H7 (cell line): ENCODE results near the gene BPIFA1. TPM values are rescaled to one million over a fixed set of nuclear protein-coding genes. Genes with fewer than 3 reads are reported as not detected.

Source experiments
- DNase-seq: peaks from one replicate; pipeline ENCODE4 v3.0.0; 2012
- H3K27me3 ChIP-seq: 2 replicates; pipeline ENCODE4 v1.6.0; 2011; ENCODE audit warnings: mild to moderate bottlenecking, low read length; ENCODE audit not compliant: control insufficient read depth, insufficient read depth
- H3K36me3 ChIP-seq: replicated peaks from 2 replicates; pipeline ENCODE4 v1.5.1; 2011; ENCODE audit warnings: low read length; ENCODE audit not compliant: control insufficient read depth, insufficient read depth
- H3K4me3 ChIP-seq: 2 replicates; pipeline ENCODE4 v1.5.1; 2011; ENCODE audit warnings: low read depth, mild to moderate bottlenecking, control low read depth, low read length, moderate library complexity; ENCODE audit not compliant: insufficient read depth
- total RNA-seq: library from RNA; depleted of rRNA; stranded (reverse); fragments of >200 nt; shearing (Covaris generic); gene quantifications from 2 replicates; pipeline ENCODE4 v1.2.3, GENCODE V29; 2014

The BPIFA1 gene
- total RNA-seq, 1 experiment from 2014 or later, result not detected

DNA sequence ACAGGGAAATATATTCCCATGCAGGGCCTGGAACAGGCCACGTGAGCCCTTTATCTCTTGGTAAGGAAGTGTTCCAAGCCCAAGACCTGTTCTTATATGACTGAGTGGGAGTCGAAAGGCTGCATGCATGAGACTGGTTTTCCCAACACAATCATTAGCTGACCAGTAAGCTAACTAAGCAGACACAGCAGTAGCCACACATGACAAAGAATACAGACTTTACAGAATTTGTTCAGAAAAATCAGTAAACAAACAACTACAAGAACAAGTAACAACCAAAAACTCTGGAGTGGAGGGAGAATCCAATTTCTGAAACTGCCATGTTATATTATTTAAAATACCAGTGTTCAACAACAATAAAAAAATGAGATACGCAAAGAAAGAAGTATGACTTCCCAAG lies 16.7 kb downstream of the BPIFA1 start:
- no peak for DNase-seq
- H3K36me3 ChIP-seq, result no peaks in the 10 kb centered on the region
- H3K4me3 ChIP-seq, result no peak overlapping the region
- no peaks in the 10 kb centered on the region for H3K27me3 ChIP-seq

DNA sequence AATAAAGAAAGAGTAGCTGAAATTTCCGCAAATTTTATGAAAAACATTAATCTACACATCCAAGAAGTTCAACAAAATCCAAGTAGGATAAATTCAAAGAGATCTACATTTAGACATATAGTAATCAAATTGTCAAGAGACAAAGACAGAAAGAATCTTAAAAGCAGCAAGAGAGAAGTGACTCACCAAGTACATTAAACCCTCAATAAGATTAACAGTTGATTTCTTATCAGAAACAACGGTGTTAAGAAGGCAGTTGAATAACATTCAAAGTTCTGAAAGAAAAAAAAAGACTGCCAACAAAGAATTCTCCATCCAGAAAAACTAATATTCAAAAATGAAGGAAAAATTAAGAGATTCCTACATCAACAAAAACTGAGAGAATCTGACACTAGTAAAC lies 19.2 kb downstream of the BPIFA1 start:
- DNase-seq, result no peak
- Histone ChIP-seq H3K4me3 (no peak overlapping the region), H3K36me3 (no peaks in the 10 kb centered on the region), H3K27me3 (no peaks in the 10 kb centered on the region)

DNA sequence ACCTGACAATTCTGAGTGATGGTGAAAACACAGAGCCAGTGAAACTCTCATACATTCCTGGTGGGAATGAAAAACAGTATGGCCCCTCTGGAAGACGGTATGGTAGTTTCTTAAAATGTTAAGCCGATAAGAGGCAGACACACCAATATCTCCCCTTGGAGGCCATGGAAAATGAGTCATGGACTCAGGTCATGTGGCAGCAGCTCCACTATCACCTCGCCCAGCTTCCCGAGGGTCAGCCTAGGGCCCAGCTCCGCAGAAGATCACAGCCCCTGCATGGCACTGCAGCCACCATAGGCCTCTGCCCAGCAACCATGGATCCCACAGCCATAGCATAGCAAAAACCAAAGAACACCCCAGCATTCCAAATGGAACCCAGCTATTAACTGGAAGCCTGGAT lies 21.4 kb downstream of the BPIFA1 start:
- Histone ChIP-seq H3K4me3 (no peak overlapping the region), H3K36me3 (no peaks in the 10 kb centered on the region), H3K27me3 (no peaks in the 10 kb centered on the region)
- DNase-seq, result no peak

DNA sequence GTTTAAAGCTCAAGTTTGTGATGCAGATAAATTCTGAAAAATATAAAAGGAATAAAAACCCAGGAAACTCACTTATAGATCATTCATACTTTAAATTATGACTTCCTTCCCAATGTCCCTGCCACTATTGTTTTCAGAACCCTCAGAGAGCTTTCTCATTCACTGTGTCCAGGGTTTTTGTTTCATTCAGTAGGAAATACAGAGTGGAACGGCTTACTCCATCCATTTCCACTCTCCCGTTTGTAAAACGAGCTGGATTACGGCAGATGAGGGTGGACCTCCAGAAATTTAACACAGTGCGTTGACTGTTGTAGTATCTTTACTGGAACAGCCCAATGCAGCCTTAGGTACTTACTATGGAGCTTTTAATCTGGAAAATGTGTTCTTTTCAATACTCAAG lies 23.6 kb downstream of the BPIFA1 start:
- no peak overlapping the region for H3K4me3 ChIP-seq
- no peaks in the 10 kb centered on the region for H3K27me3 ChIP-seq
- DNase-seq, result no peak
- H3K36me3 ChIP-seq, result no peaks in the 10 kb centered on the region

DNA sequence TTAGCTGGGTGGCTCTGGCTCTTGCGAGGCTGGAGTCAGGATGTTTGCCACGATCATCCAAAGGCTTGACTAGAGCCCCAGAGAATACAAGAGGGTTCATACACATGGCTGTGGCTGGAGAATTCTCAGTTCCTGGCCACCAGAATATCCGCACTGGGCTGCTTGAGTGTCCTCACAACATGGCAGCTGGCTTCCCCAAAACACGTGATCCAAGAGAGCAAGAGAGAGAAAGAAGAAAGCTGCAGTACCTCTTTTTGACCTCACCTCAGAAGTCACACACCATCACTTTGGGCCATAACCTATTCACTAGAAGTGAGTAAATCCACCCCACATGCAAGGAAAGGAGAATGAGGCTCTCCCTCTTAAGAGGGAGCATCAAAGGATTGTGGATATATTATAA lies 25.7 kb downstream of the BPIFA1 start:
- DNase-seq, result no peak

DNA sequence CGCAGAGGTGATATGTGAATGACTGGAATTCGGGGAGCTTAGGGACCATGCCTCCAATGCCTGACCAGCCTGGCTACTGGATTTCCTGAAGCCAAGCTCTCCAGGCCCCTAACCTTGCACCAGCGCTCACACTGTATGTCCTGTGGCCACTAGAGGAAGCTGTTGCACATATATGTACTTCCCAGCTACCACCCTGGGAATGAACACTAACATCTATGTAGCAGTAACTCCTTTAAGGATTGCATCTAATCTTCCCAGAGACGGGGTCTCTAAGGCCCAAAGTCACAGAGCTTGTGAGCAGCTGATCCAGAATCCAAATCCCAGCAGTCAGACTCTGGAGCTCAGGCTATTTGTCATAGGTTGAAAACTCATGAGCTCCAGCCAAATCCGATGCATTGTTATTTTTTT lies 26.9 kb downstream of the BPIFA1 start:
- Histone ChIP-seq H3K27me3 (no peaks in the 10 kb centered on the region), H3K36me3 (no peaks in the 10 kb centered on the region), H3K4me3 (no peak overlapping the region)
- DNase-seq, result peak; percentile 67

More for the DNA sequence above, 25.7 kb downstream of the BPIFA1 start:
- no peak overlapping the region for H3K4me3 ChIP-seq
- no peaks in the 10 kb centered on the region for H3K27me3 ChIP-seq
- H3K36me3 ChIP-seq, result no peaks in the 10 kb centered on the region

DNA sequence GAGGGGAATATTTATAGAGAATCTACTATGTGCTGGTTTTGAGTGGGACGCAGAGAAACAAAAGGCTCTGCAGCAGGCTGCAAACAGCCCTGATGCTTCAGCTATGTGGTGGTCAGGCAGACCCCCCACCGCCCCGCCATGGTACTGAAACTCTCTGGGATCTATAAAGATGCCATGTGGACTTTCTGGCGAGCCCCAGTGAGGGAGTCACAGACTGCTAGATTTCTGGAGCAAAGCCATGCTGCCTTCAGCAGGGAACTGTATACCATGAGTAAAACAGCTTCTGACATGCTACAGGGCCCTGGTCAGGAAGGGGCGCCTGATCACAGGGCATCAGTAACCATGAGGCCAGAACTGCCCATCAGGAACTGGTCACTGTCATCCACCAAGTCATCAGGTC lies 28.0 kb downstream of the BPIFA1 start:
- no peak for DNase-seq
- no peak overlapping the region for H3K4me3 ChIP-seq
- H3K27me3 ChIP-seq, result no peaks in the 10 kb centered on the region
- H3K36me3 ChIP-seq, result no peaks in the 10 kb centered on the region

DNA sequence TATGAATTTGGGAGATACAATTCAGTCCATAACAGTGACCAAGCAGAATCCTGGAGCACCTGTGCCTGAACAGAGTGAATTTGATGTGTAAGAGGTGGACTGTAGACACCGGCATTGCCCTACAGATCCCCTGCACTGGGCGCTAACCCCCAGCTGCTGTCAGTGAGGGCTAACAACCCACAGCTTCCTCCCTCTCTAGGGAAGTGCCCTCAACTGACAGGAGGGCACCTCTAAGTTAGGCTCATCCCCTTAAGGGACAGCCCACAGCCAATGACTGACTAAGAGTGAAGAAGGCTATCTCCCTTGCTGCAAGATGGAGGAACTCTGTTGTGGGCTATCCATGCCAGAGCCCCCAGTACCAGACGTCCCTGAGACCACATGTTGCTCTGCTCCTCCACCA lies 31.9 kb downstream of the BPIFA1 start:
- DNase-seq, result no peak
- no peaks in the 10 kb centered on the region for H3K27me3 ChIP-seq
- no peaks in the 10 kb centered on the region for H3K36me3 ChIP-seq
- no peak overlapping the region for H3K4me3 ChIP-seq

DNA sequence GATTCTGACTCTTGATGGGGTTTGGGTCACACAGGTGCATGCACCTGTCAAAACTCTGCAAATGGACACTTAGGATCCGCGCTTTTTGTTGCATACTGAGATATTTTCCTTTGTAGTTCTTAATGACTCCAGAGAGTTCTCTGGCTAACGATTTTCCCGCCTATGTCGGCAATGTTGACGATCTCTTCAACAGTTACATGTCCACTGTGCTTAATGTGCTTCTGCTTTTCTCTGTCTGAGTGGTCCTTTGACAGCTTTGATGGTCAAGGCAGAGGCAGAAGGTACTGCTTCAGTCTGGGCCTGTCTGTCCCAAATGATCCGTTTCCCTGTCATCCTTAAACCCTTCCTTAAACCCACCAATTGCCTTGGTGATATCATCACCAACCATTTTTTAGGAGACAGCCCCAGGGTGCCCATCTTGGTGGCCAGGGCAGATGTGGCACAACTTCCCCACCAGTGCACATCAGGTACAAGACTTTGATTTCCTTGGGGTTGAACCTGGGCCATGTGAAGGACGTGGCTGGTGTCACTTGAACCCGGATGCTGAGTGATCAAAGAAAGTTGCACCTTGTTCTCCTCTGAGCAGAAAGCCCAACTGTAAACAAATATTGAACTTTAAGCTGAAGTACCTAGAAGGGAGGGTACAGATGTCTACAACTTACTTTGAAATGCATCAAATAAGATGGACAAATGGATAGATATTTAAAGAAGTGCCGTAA lies 36.5 kb downstream of the BPIFA1 start:
- Histone ChIP-seq H3K36me3 (no peaks in the 10 kb centered on the region), H3K27me3 (no peaks in the 10 kb centered on the region), H3K4me3 (no peak overlapping the region)
- no peak for DNase-seq

DNA sequence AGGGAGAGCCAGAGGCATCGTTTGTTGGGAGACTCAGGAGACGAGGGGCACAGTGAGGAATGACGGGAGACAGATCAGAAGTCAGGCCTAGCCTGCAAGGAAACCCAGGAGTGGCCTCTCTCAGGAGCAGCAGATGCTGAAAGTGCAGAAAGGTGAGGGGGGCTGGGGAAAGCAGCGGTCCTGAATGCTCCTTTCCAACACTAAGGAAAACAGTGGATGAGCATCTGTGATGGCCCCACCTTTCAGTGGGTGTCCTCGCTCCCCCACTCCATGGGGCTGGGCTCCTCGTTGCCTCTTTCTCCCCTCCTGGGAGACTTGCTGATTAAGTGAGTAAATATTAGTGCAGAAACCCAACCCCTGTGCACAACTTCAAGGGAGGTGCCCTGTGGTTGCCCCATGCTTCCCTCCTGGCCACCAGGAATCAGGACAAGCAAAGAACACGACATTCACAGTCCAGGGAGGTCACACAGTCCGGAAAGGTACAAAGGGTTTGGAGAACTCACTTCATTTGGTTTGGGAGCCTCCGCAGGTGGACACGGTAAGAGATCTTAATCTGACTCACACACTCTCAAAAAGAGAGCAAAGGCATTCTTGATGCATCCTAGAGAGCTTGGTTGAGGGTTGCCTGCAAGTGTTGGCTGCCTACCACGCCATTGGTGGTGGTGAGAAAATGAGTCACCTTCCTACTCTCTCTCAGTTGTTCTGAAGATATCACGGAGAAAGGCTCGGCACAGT lies 37.5 kb downstream of the BPIFA1 start:
- Histone ChIP-seq H3K36me3 (no peaks in the 10 kb centered on the region), H3K27me3 (no peaks in the 10 kb centered on the region), H3K4me3 (no peak overlapping the region)
- no peak for DNase-seq

DNA sequence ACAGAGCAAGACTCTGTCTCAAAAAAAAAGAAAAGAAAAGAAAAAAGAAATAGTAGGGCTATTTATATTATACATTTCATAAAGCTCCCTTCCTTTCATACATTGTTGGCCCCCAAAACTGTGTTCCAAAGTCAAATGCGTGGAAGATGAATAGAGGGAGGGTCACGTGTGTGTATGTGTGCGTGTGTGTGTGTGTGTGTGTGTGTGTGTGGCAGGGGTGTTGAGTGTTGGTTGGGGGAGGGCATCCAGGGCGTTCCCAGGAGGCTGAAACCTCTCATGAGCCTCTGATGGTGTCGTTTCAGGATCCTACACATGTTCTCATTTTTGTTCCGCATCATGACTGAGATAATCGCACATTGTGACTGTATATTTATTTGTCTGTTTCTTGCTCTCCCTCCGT lies 39.4 kb downstream of the BPIFA1 start:
- Histone ChIP-seq H3K4me3 (no peak overlapping the region), H3K27me3 (no peaks in the 10 kb centered on the region), H3K36me3 (no peaks in the 10 kb centered on the region)
- DNase-seq, result no peak

DNA sequence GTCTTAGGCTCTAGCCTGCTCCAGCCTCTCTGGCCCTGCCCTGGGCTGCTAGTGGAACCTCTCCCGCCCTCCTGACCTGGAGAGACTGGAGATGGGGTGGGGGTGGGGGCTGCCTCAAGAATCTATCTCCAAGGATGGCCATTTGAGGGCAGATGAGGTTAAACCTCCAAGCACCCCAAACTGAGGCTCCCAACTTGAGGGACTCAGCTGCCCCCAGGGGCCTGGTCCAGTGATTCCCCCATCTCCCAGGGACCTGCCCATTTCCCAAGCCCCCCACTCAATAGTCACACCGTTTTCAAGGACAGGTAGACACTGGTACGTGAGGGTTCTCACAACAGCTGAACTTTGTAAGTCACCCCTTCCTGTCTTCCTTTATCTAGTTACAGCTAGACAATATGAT lies 40.1 kb downstream of the BPIFA1 start:
- no peak for DNase-seq
- Histone ChIP-seq H3K36me3 (no peaks in the 10 kb centered on the region), H3K4me3 (no peak overlapping the region), H3K27me3 (no peaks in the 10 kb centered on the region)

DNA sequence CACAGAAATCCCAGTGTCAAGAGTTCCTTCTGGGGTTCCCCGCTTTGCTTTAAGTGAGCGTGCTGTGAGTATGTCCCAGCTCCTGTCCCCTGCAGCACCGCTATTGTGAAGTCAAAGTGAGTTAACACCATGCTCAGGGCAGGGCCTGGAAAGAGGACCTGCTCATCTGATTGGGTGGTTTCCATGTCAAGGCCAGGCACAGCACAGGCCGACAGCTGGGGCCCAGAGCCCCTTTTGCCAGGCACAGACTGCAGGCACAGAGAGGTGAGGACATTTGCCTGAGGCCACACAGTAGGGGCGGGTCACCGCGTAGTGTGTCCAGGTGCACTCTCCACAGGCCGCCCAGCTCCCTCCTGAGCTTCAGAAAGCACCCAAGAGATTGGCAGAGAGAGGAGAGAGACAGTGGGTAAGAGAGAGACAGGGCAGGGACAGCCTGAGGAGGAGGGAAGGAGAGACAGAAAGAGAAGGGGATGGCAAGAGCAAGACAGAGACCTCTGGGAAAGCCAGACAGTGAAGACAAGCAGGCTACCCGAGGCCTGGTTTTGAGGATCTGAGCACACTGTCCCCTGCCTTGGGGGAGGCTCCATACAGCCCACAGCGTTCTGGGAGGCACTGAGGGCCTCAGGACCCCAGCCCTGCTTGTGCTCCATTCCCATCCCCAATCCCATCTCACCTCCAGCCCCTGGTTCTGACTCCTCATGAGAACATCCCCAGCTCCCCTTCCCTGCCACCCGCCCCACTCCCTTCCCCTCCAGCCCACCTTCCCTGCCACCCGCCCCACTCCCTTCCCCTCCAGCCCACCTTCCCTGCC lies 40.7 kb downstream of the BPIFA1 start:
- H3K4me3 ChIP-seq, result no peak overlapping the region
- peak; percentile 53 for DNase-seq
- no peaks in the 10 kb centered on the region for H3K27me3 ChIP-seq
- H3K36me3 ChIP-seq, result no peaks in the 10 kb centered on the region

DNA sequence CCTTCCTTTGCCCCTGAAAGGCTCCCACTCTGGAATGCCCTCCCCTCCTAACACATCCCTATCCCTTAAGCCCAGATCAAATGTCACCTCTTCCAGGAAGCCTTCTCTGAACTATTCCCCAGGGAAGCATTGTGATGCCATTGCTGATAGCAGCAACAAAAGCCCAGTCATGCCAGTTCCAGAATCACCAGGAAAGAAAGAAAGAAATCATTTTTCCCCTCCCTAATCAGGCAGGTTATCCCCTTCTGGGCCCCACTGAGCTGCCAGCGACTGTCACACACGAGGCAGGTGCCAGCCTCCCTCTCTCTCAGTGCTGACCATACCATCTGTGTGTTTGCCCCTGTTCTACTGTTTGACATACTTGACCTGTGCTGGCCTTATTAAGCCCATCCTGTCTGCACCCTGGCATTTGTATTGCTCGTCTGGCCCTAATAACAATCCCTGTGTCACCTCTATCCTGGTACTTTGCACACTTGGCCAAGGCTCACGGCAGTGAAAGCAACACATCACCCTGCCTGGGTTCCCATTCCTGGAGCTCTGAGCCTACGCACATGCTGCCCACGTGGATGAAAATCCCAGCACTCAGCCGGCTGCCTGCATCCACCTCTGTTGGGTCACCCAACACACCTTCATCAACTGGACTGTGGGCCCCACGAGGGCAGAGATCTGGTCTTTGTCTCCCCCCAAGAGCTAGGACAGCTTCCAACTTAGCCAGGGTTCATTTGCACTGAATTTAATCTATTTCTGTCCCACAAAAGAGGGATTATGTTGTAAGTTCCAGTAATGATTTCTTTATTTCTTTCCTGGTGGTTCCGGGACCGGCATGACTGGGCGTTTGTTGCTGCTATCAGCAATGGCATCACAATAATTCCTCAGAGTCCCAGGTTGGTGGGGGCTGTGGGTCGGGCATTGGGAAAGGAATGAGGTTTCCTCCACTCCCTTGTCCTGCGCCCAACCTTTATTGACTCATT lies 42.0 kb downstream of the BPIFA1 start:
- no peaks in the 10 kb centered on the region for H3K36me3 ChIP-seq
- no peaks in the 10 kb centered on the region for H3K27me3 ChIP-seq
- no peak overlapping the region for H3K4me3 ChIP-seq
- DNase-seq, result peak; percentile 66
